Measurements from ENCODE around the gene NR2F2.
"Not testable (repeated sequence)": the region's sequence is repeated elsewhere in the genome, so short reads cannot be mapped to it uniquely, and the experiment has no call there.

Gene NR2F2

GRCh38 chr15:96367311-96368200 lies 37.1 kb downstream of the NR2F2 start:
- DNase-seq (ENCODE audit: low spot score) = no peak

DNA sequence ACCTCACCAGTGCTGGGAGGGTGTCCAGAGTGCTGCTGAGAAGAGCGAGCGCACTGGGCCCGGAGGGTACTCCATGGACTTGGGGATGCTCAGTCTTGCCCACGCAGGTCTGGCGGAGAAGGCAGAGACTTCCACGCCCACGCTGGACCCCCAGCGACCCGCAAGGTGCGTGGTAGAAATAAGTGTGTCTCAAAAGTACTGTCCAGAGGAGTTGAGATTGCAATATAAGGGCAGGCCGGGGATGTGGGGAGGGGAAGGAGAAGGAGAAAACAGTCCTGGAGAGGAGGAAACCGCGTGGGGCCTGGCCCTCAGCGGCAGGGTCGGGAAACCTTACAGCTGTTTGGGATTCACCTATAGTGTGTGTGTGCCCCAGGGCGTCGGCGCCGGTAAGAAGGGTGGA lies 38.9 kb downstream of the NR2F2 start:
- no peak for DNase-seq (ENCODE audit: low spot score)

GRCh38 chr15:96369825-96370621 lies 39.5 kb downstream of the NR2F2 start:
- no peak for DNase-seq (ENCODE audit: low spot score)

GRCh38 chr15:96372554-96372953 lies 42.1 kb downstream of the NR2F2 start:
- no peak for DNase-seq (ENCODE audit: low spot score)

GRCh38 chr15:96374499-96374898 lies 44.0 kb downstream of the NR2F2 start:
- no peak for DNase-seq (ENCODE audit: low spot score)

DNA sequence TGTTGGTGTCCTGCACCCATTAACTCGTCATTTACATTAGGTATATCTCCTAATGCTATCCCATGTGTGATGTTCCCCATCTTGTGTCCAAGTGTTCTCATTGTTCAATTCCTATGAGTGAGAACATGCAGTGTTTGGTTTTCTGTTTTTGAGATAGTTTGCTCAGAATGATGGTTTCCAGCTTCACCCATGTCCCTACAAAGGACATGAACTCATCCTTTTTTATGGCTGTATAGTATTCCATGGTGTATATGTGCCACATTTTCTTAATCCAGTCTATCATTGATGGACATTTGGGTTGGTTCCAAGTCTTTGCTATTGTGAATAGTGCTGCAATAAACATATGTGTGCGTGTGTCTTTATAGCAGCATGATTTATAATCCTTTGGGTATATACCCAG lies 49.1 kb downstream of the NR2F2 start:
- DNase-seq (ENCODE audit: low spot score) = not testable (repeated sequence)

DNA sequence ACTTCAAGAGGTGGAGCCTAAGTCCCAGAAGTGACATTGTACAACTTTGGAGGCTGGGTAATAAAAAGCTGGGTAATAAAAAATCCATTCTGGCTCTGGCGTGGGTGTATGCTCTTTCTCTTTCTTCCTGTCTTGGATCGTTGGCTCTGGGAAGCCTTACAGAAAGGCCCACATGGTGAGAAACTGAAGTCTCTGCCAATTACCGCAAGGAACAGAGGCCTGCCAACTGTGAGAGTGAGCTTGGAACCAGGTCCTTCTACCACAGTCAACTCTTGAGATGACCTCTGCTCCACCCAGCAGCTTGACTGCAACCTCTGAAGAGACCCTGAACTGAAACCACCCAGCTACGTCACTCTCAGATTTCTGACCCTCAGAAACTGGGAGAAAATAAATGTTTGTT lies 51.0 kb downstream of the NR2F2 start:
- DNase-seq (ENCODE audit: low spot score) = no peak

DNA sequence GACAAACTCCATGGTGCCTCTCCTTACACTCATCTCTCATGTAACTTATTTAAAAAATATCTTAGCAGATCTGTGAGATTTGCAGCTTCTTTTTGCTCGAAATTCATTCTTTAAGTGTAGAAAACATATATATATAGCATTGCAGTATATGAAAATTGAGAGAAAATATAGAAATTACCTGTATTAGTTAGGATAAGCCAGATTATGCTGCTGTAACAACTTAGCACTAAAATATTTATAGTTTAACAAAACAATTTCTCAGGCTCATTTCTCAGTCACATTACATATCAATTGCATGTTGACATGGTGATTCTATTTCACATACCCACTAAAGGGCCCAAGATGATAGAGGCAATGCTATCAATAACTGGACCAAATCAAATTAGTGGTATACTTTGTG lies 54.7 kb downstream of the NR2F2 start:
- no peak for DNase-seq (ENCODE audit: low spot score)

GRCh38 chr15:96388673-96389072 lies 58.2 kb downstream of the NR2F2 start:
- no peak for DNase-seq (ENCODE audit: low spot score)

Measured in hematopoietic multipotent progenitor cell treated with erythropoietin and hydrocortisone succinate and interleukin-3 and kit ligand, for 17 days (in vitro differentiated cells).